Right lobe of liver (tissue), 6 donors: ENCODE results near the gene EPHB6. TPM values are rescaled to one million over a fixed set of nuclear protein-coding genes. Genes with fewer than 3 reads are reported as not detected.

ENCODE experiments used
- ATAC-seq, 4 donors: fragments of 200-7000 bp; cut with Tn5 transposase; one replicate each; pipeline ENCODE4 v1.9.1; 2020; ENCODE audit warnings: mild to moderate bottlenecking in 4 of 4, moderate library complexity in 4 of 4
- DNase-seq, 3 donors: peaks; one replicate each; pipeline ENCODE4 v3.0.0-alpha.2; 2020
- H3K27ac ChIP-seq, 3 donors: fragments of 200-600 bp; one replicate each; pipeline ENCODE4 v1.8.0; 2022
- H3K27me3 ChIP-seq, 2 donors: fragments of 200-600 bp; one replicate each; pipeline ENCODE4 v1.8.0; 2022
- H3K36me3 ChIP-seq, 4 donors: fragments of 200-600 bp; sonication (generic) in 1 of 4; one replicate each; pipeline versions ENCODE4 v1.5.1 to v1.8.0; 2017 to 2022; ENCODE audit warnings: control low read depth in 1 of 4
- H3K4me1 ChIP-seq, 4 donors: fragments of 200-600 bp; sonication (generic) in 1 of 4; one replicate each; pipeline versions ENCODE4 v1.5.1 to v1.8.0; 2017 to 2022; ENCODE audit warnings: control low read depth in 1 of 4
- H3K4me3 ChIP-seq, 3 donors: fragments of 200-600 bp; one replicate each; pipeline ENCODE4 v1.8.0; 2022
- H3K9me3 ChIP-seq, 4 donors: fragments of 200-600 bp; sonication (generic) in 1 of 4; one replicate each; pipeline versions ENCODE4 v1.5.1 to v1.8.0; 2017 to 2022; ENCODE audit warnings: control low read depth in 1 of 4
- CTCF ChIP-seq, 4 donors: fragments of 200-600 bp in 3 of 4; fragments of 450-650 bp in 1 of 4; IDR thresholded peaks; one replicate each; pipeline versions ENCODE4 v1.5.1 to v1.8.0; 2016 to 2022; ENCODE audit warnings: antibody characterized with exemption in 4 of 4, mild to moderate bottlenecking in 2 of 4
- POLR2A ChIP-seq: fragments of 450-650 bp; IDR thresholded peaks from one replicate; pipeline ENCODE4 v1.6.1; 2017; ENCODE audit warnings: antibody characterized with exemption, mild to moderate bottlenecking
- WGBS: methylation state at CpG from one replicate; pipeline ENCODE4 v1.1.6; 2018; ENCODE audit warnings: low coverage, low lambda C conversion rate; ENCODE audit not compliant: insufficient coverage; ENCODE audit errors: missing lambda C conversion rate; 5-methylcytosine and 5-hydroxymethylcytosine counted together
- intact Hi-C, 2 donors: fragments of 100-400 bp; cut with DNase I; formaldehyde crosslinking; loops; one replicate each; pipeline versions ENCODE4 v1.11.2 to v1.14.1; 2022
- total RNA-seq, 6 experiments: library from RNA; depleted of rRNA in 2 of 6; stranded (reverse); fragments of >200 nt in 2 of 6; fragmentation: NEBNext Ultra II Directional in 3 of 6; extraction: Animal tissue kit (Norgen Biotek cat#: 25700) in 3 of 6; gene quantifications; one replicate each; pipeline versions ENCODE4 v1.1.0 to v1.2.4, GENCODE V29; 2016 to 2023
- donor health status: DM: no; HTN: yes; CAD: no.
- donor health status: DM: no; HTN: no; CAD: no.
- donor health status: DM: no; HTN: no; CAD: no.
- donor health status: DM: no; HTN: yes; CAD: no.
- donor health status: DM: no; HTN: yes; CAD: no.

EPHB6 gene
- total RNA-seq, 6 experiments from 2014 or later: 1.5 to 6.1 (median 3.2) TPM

GRCh38 chr7:142855756-142856564 is 1.1 kb downstream of the EPHB6 start:
- peak overlapping the region; percentile 56 to 81 (median 76) for H3K4me3 ChIP-seq
- peak; percentile 62 to 77 (median 64) for ATAC-seq
- H3K4me1 ChIP-seq: peaks cover 0 to 9% (median 3%) of the 10 kb centered on the region in 4 donors
- peak; percentile 80 to 90 (median 84) for DNase-seq
- intact Hi-C loops: no loop called here
- 2% methylated on average over 6 of the region's 12 CpGs for WGBS
- H3K9me3 ChIP-seq: no peaks in the 10 kb centered on the region
- no peak overlapping the region for H3K27ac ChIP-seq
- H3K27me3 ChIP-seq: no peaks in the 10 kb centered on the region
- H3K36me3 ChIP-seq: no peaks in the 10 kb centered on the region
- TF ChIP-seq POLR2A (no peak), CTCF (IDR thresholded peaks at IDR 0.05) (no peak)

GRCh38 chr7:142856565-142857245 is 1.8 kb downstream of the EPHB6 start:
- Histone ChIP-seq H3K27me3 (no peaks in the 10 kb centered on the region), H3K4me3 (no peak overlapping the region), H3K9me3 (no peaks in the 10 kb centered on the region), H3K4me1 (peaks cover 0 to 9% (median 3%) of the 10 kb centered on the region in 4 donors), H3K36me3 (no peaks in the 10 kb centered on the region), H3K27ac (no peak overlapping the region)
- no peak for TF ChIP-seq CTCF (IDR thresholded peaks at IDR 0.05)
- TF ChIP-seq POLR2A: no peak
- no CpG with 5 or more reads among the region's 7 CpGs for WGBS
- intact Hi-C loops: no loop called here
- DNase-seq: no peak
- no peak for ATAC-seq

GRCh38 chr7:142857625-142858024 is 2.7 kb downstream of the EPHB6 start:
- no peaks in the 10 kb centered on the region for H3K27me3 ChIP-seq
- WGBS: 77% methylated on average over 4 of the region's 5 CpGs
- TF ChIP-seq CTCF (IDR thresholded peaks at IDR 0.05) (no peak), POLR2A (no peak)
- no peak overlapping the region for H3K27ac ChIP-seq
- intact Hi-C loops: no loop called here
- no peak for DNase-seq
- ATAC-seq: no peak
- H3K4me3 ChIP-seq: no peak overlapping the region
- no peaks in the 10 kb centered on the region for H3K9me3 ChIP-seq
- H3K4me1 ChIP-seq: peaks cover 0 to 9% (median 3%) of the 10 kb centered on the region in 4 donors
- H3K36me3 ChIP-seq: no peaks in the 10 kb centered on the region

GRCh38 chr7:142859411-142859810 is 4.5 kb downstream of the EPHB6 start:
- DNase-seq (no peak), ATAC-seq (no peak)
- Histone ChIP-seq H3K27ac (no peak overlapping the region), H3K9me3 (no peaks in the 10 kb centered on the region), H3K36me3 (no peaks in the 10 kb centered on the region), H3K4me1 (peaks cover 0 to 9% (median 3%) of the 10 kb centered on the region in 4 donors), H3K27me3 (no peaks in the 10 kb centered on the region), H3K4me3 (no peak overlapping the region)
- intact Hi-C loops: no loop called here
- no peak for TF ChIP-seq POLR2A
- TF ChIP-seq CTCF (IDR thresholded peaks at IDR 0.05): no peak
